ENCODE measurements around the gene ITPR1.

Gene ITPR1

DNA sequence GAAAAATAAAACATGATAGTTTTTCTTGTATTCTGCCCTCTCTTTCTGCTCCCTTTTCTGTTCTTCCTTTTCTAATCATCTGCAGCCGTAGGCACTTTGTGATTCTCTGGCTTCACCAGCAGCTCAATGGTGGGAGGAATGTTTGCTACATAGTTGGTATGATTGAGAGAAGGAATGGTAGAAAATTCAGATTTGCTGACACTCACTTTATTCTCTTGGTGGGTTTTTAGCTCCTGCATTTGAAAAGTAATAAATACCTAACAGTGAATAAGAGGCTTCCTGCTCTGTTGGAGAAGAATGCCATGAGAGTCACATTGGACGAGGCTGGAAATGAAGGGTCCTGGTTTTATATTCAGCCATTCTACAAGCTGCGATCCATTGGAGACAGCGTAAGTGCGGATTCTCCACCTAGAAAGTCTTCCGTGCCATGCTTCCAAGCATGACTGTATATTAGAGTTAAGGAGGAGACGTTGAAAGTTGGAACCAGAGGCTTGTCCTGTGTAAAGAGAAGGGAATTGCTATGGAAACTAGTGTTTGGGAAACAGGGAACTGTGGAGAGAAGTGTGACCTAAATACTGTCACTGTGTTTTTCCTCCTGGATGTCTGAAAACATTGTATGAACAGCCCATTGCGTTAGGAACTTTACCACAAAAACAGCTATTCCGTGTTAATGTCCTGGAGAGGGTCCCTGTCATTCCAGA, 148.9 kb downstream of the ITPR1 start:
- TF ChIP-seq ISL1 (CRISPR knock-in tag; IDR thresholded peaks at IDR 0.05) (no peak), SNAI2 (CRISPR knock-in tag; IDR thresholded peaks at IDR 0.05) (no peak), ZNF70 (CRISPR knock-in tag; IDR thresholded peaks at IDR 0.05) (no peak), TCF4 (CRISPR knock-in tag; IDR thresholded peaks at IDR 0.05; ENCODE audit: borderline replicate concordance) (no peak), ZNF8 (CRISPR knock-in tag; IDR thresholded peaks at IDR 0.05) (no peak), ZC3H10 (CRISPR knock-in tag; IDR thresholded peaks at IDR 0.05) (no peak), ARNTL (CRISPR knock-in tag; IDR thresholded peaks at IDR 0.05; ENCODE audit: borderline replicate concordance, low read depth) (no peak), BACH2 (CRISPR knock-in tag; IDR thresholded peaks at IDR 0.05; ENCODE audit: borderline replicate concordance) (no peak)
- TF ChIP-seq, protein P1, sequence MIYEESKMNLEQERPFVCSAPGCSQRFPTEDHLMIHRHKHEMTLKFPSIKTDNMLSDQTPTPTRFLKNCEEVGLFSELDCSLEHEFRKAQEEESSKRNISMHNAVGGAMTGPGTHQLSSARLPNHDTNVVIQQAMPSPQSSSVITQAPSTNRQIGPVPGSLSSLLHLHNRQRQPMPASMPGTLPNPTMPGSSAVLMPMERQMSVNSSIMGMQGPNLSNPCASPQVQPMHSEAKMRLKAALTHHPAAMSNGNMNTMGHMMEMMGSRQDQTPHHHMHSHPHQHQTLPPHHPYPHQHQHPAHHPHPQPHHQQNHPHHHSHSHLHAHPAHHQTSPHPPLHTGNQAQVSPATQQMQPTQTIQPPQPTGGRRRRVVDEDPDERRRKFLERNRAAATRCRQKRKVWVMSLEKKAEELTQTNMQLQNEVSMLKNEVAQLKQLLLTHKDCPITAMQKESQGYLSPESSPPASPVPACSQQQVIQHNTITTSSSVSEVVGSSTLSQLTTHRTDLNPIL (CRISPR knock-in tag; IDR thresholded peaks at IDR 0.05; ENCODE audit: low read depth), result no peak
- TF ChIP-seq, protein P2, sequence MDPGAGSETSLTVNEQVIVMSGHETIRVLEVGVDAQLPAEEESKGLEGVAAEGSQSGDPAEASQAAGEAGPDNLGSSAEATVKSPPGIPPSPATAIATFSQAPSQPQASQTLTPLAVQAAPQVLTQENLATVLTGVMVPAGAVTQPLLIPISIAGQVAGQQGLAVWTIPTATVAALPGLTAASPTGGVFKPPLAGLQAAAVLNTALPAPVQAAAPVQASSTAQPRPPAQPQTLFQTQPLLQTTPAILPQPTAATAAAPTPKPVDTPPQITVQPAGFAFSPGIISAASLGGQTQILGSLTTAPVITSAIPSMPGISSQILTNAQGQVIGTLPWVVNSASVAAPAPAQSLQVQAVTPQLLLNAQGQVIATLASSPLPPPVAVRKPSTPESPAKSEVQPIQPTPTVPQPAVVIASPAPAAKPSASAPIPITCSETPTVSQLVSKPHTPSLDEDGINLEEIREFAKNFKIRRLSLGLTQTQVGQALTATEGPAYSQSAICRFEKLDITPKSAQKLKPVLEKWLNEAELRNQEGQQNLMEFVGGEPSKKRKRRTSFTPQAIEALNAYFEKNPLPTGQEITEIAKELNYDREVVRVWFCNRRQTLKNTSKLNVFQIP (CRISPR knock-in tag; IDR thresholded peaks at IDR 0.05; ENCODE audit: borderline replicate concordance, low read depth), result no peak
- ATAC-seq, result no peak

DNA sequence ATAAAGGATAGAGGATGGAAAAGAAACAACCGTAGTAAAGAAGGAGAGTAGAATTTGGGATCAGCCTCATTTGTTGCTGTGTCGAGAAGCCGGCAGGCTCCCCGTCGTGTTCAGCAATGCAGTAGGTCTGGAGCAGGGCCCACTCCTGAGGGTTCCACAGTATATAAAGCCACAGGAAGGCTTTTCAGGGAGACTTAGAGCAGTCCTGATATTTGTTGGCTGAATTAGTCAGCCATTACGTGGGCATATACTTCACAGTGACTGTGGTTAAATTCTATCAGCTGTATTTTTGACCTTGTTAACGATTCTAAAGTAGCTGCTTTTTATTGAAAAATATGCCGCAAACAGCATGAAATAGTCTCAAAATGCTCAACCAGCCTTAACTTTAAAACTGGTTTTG, 149.5 kb downstream of the ITPR1 start:
- TF ChIP-seq, protein P2 (CRISPR knock-in tag; IDR thresholded peaks at IDR 0.05; ENCODE audit: borderline replicate concordance, low read depth), result no peak
- TF ChIP-seq ZNF8 (CRISPR knock-in tag; IDR thresholded peaks at IDR 0.05), result no peak
- TF ChIP-seq GLIS3 (CRISPR knock-in tag; IDR thresholded peaks at IDR 0.05), result no peak
- TF ChIP-seq ARNTL (CRISPR knock-in tag; IDR thresholded peaks at IDR 0.05; ENCODE audit: borderline replicate concordance, low read depth), result no peak
- TF ChIP-seq RARB (CRISPR knock-in tag; IDR thresholded peaks at IDR 0.05), result no peak
- no peak for TF ChIP-seq ESRRG (CRISPR knock-in tag; IDR thresholded peaks at IDR 0.05)
- TF ChIP-seq TOX (CRISPR knock-in tag; IDR thresholded peaks at IDR 0.05; ENCODE audit: borderline replicate concordance), result no peak
- no peak for TF ChIP-seq ZFP30 (CRISPR knock-in tag; IDR thresholded peaks at IDR 0.05)
- no peak for TF ChIP-seq BACH2 (CRISPR knock-in tag; IDR thresholded peaks at IDR 0.05; ENCODE audit: borderline replicate concordance)
- TF ChIP-seq CSDC2 (CRISPR knock-in tag; IDR thresholded peaks at IDR 0.05), result no peak
- TF ChIP-seq ZC3H10 (CRISPR knock-in tag; IDR thresholded peaks at IDR 0.05), result no peak
- TF ChIP-seq, protein P3, sequence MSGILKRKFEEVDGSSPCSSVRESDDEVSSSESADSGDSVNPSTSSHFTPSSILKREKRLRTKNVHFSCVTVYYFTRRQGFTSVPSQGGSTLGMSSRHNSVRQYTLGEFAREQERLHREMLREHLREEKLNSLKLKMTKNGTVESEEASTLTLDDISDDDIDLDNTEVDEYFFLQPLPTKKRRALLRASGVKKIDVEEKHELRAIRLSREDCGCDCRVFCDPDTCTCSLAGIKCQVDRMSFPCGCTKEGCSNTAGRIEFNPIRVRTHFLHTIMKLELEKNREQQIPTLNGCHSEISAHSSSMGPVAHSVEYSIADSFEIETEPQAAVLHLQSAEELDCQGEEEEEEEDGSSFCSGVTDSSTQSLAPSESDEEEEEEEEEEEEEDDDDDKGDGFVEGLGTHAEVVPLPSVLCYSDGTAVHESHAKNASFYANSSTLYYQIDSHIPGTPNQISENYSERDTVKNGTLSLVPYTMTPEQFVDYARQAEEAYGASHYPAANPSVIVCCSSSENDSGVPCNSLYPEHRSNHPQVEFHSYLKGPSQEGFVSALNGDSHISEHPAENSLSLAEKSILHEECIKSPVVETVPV (CRISPR knock-in tag; IDR thresholded peaks at IDR 0.05), result no peak
- TF ChIP-seq OSR1 (CRISPR knock-in tag; IDR thresholded peaks at IDR 0.05), result no peak
- TF ChIP-seq, protein P4, sequence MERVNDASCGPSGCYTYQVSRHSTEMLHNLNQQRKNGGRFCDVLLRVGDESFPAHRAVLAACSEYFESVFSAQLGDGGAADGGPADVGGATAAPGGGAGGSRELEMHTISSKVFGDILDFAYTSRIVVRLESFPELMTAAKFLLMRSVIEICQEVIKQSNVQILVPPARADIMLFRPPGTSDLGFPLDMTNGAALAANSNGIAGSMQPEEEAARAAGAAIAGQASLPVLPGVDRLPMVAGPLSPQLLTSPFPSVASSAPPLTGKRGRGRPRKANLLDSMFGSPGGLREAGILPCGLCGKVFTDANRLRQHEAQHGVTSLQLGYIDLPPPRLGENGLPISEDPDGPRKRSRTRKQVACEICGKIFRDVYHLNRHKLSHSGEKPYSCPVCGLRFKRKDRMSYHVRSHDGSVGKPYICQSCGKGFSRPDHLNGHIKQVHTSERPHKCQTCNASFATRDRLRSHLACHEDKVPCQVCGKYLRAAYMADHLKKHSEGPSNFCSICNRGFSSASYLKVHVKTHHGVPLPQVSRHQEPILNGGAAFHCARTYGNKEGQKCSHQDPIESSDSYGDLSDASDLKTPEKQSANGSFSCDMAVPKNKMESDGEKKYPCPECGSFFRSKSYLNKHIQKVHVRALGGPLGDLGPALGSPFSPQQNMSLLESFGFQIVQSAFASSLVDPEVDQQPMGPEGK (CRISPR knock-in tag; IDR thresholded peaks at IDR 0.05; ENCODE audit: borderline replicate concordance), result no peak
- no peak for TF ChIP-seq PPARA (CRISPR knock-in tag; IDR thresholded peaks at IDR 0.05; ENCODE audit: borderline replicate concordance)
- TF ChIP-seq ZFP3 (CRISPR knock-in tag; IDR thresholded peaks at IDR 0.05), result no peak
- no peak for ATAC-seq

DNA sequence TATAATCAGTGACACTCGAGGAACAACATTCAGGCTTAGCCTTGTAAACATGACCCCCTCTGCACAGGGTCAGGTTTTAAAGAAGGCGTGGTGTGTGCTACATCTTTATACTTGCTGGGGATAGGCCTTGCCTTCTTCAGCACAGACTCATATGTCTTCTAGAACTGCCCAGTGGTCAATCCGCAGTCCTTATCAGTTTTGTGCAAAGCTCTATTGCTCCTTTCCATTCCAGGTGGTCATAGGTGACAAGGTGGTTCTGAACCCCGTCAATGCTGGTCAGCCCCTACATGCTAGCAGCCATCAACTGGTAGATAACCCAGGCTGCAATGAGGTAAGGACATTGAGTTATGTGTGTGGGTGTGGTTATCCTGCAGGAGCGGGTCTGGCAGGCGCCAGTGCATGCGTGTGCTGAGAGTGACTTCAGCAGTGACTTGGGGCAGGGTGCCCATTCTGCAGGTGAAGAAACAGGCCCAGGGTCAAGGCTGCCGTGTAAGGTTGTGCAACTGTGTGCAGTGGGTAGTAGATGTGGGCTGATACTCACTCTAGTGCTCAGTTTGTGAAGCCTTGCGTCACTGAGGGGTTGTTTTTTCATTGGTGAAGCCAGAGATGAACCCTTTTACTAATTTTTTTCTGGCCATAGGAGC, 150.9 kb downstream of the ITPR1 start:
- no peak for ATAC-seq
- TF ChIP-seq SNAI2 (CRISPR knock-in tag; IDR thresholded peaks at IDR 0.05), result no peak
- TF ChIP-seq ARNTL (CRISPR knock-in tag; IDR thresholded peaks at IDR 0.05; ENCODE audit: borderline replicate concordance, low read depth), result no peak
- TF ChIP-seq RARB (CRISPR knock-in tag; IDR thresholded peaks at IDR 0.05), result no peak
- TF ChIP-seq OSR1 (CRISPR knock-in tag; IDR thresholded peaks at IDR 0.05), result no peak
- no peak for TF ChIP-seq ZNF8 (CRISPR knock-in tag; IDR thresholded peaks at IDR 0.05)
- TF ChIP-seq GLIS3 (CRISPR knock-in tag; IDR thresholded peaks at IDR 0.05), result no peak
- no peak for TF ChIP-seq ZFP30 (CRISPR knock-in tag; IDR thresholded peaks at IDR 0.05)
- TF ChIP-seq, protein P3 (CRISPR knock-in tag; IDR thresholded peaks at IDR 0.05), result no peak
- no peak for TF ChIP-seq TCF4 (CRISPR knock-in tag; IDR thresholded peaks at IDR 0.05; ENCODE audit: borderline replicate concordance)

All from SK-N-SH treated with all-trans-retinoic acid at 6 μM for 48 hours (cell line).